ENCODE measurements around the gene ZNF566. TPM values are rescaled to one million over a fixed set of nuclear protein-coding genes. Genes with fewer than 3 reads are reported as not detected.

The ZNF566 gene
- total RNA-seq, 2 donors from 2014 or later = 5.0 to 6.7 TPM

DNA sequence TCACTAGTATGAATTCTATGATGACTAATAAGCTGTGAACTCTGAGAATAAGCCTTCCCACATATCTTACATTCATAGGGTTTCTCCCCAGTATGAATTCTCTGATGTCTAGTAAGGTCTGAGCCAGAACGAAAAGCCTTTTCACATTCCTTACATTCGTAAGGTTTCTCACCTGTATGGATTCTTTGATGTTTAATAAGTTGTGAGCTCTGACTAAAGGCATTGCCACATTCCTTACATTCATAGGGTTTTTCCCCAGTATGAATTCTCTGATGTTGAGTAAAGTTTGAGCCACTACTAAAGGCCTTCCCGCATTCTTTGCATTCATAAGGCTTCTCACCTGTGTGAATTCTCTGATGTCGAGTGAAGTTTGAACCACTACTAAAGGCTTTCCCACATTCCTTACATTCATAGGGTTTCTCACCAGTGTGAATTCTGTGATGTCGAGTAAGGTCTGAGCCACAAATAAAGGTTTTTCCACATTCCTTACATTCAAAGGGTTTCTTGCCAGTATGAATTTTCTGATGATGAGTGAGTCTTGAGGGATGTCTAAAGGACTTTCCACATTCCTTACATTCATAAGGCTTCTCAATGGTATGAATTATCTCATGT, 40.2 kb downstream of the ZNF566 start:
- TF ChIP-seq, protein P1, sequence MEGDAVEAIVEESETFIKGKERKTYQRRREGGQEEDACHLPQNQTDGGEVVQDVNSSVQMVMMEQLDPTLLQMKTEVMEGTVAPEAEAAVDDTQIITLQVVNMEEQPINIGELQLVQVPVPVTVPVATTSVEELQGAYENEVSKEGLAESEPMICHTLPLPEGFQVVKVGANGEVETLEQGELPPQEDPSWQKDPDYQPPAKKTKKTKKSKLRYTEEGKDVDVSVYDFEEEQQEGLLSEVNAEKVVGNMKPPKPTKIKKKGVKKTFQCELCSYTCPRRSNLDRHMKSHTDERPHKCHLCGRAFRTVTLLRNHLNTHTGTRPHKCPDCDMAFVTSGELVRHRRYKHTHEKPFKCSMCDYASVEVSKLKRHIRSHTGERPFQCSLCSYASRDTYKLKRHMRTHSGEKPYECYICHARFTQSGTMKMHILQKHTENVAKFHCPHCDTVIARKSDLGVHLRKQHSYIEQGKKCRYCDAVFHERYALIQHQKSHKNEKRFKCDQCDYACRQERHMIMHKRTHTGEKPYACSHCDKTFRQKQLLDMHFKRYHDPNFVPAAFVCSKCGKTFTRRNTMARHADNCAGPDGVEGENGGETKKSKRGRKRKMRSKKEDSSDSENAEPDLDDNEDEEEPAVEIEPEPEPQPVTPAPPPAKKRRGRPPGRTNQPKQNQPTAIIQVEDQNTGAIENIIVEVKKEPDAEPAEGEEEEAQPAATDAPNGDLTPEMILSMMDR (IDR thresholded peaks at IDR 0.05) = no peak
- Histone ChIP-seq H3K36me3 (peaks cover 4% of the 10 kb centered on the region), H3K27me3 (no peaks in the 10 kb centered on the region), H3K4me3 (no peak overlapping the region), H3K27ac (no peak overlapping the region), H3K9me3 (peaks cover 7% of the 10 kb centered on the region), H3K4me1 (no peaks in the 10 kb centered on the region), H3K9ac (ENCODE audit: low read depth in 2 of 2, low read length in 2 of 2) (no peak overlapping the region)
- intact Hi-C loops (cut with DNase I) = no loop called here
- DNase-seq = no peak

DNA sequence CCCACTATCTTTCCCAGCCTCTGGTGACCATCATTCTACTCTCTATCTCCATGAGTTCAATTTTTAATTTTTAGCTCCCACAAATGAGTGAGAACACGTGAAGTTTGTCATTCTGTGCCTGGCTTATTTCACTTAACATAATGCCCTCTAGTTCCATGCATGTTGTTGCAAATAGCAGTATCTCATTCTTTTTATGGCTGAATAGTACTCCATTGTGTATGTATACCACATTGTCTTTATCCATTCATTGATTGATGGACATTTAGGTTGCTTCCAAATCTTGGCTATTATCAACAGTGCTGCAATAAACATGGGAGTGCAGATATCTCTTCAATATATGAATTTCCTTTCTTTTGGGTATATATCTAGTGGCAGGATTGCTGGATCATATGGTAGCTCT, 48.0 kb downstream of the ZNF566 start:
- Histone ChIP-seq H3K9me3 (no peaks in the 10 kb centered on the region), H3K36me3 (no peaks in the 10 kb centered on the region), H3K27me3 (no peaks in the 10 kb centered on the region), H3K4me3 (no peak overlapping the region), H3K9ac (ENCODE audit: low read depth in 2 of 2, low read length in 2 of 2) (no peak overlapping the region), H3K27ac (no peak overlapping the region), H3K4me1 (no peaks in the 10 kb centered on the region)
- TF ChIP-seq, protein P1 (IDR thresholded peaks at IDR 0.05) = no peak
- no peak for DNase-seq
- intact Hi-C loops (cut with DNase I) = no loop called here

DNA sequence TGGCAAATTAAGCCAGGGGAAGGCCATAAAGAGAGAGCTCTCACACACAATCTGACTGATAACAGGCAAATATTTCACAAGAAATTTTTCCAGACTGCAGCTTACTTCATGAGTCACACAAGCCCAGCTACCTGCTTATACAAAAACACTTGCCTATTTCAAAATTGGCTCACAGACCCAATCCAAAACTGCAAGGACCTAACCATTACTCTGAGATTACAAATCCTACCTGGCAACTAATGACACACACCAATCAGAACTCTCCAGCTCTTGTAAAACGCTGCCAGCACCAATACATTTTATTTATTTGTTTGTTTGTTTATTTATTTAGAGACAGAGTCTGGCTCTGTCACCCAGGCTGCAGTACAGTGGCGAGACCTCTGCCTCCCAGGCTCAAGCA, 52.8 kb downstream of the ZNF566 start:
- no peak overlapping the region for H3K9ac ChIP-seq (ENCODE audit: low read depth in 2 of 2, low read length in 2 of 2)
- H3K27ac ChIP-seq = no peak overlapping the region
- H3K9me3 ChIP-seq = no peaks in the 10 kb centered on the region
- DNase-seq = no peak
- intact Hi-C loops (cut with DNase I) = no loop called here
- no peak overlapping the region for H3K4me3 ChIP-seq
- no peaks in the 10 kb centered on the region for H3K36me3 ChIP-seq
- TF ChIP-seq, protein P1 (IDR thresholded peaks at IDR 0.05) = no peak
- no peaks in the 10 kb centered on the region for H3K27me3 ChIP-seq
- H3K4me1 ChIP-seq = no peaks in the 10 kb centered on the region

DNA sequence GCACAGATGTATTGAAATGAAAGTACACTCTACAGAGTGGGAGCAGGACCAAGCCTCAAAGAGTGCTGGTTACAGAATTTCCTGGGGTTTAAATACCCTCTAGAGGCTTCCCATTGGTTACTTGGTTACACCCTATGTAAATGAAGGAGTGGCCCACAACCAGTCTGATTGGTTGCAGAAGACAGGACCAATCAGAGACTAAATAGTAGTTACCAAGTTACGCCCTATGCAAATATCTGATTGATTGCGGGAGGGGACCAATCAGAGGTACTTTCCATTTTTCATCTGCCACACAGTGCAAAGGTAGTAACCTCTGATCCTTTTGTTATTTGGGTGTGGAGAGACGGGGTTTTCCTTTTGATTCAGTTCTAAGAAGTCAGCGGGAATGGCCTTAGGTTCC, 65.4 kb downstream of the ZNF566 start:
- no peak for DNase-seq
- no peaks in the 10 kb centered on the region for H3K4me1 ChIP-seq
- TF ChIP-seq, protein P1 (IDR thresholded peaks at IDR 0.05) = no peak
- H3K9me3 ChIP-seq = no peaks in the 10 kb centered on the region
- no peaks in the 10 kb centered on the region for H3K27me3 ChIP-seq
- no peaks in the 10 kb centered on the region for H3K36me3 ChIP-seq
- intact Hi-C loops (cut with DNase I) = no loop called here
- H3K27ac ChIP-seq = no peak overlapping the region
- no peak overlapping the region for H3K4me3 ChIP-seq
- H3K9ac ChIP-seq (ENCODE audit: low read depth in 2 of 2, low read length in 2 of 2) = no peak overlapping the region

DNA sequence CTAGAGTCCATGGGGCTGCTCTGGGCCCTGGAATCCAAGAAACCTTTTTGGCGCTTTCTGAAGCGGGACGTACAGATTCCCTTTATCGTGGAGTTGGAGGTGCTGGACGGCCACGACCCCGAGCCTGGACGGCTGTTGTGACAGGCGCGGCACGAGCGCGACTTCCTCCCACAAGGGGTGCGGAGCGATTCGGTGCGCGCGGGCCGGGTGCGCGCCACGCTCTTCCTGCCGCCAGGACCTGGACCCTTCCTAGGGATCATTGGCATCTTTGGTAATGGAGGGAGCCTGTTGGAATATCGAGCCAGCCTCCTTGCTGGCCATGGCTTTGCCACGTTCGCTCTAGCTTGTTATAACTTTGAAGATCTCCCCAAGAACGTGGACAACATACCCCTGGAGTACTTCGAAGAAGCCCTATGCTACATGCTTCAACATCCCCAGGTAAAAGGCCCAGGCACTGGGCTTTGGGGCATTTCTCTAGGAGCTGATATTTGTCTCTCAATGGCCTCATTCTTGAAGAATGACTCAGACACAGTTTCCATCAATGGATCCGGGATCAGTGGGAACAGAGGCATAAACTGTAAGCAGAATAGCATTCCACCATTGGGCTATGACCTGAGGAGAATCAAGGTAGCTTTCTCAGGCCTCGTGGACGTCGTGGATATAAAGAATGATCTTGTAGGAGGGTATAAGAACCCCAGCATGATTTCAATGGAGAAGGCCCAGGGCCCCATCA, 67.4 kb downstream of the ZNF566 start:
- peak overlapping the region; percentile 27 for H3K4me3 ChIP-seq
- no peaks in the 10 kb centered on the region for H3K4me1 ChIP-seq
- H3K27me3 ChIP-seq = no peaks in the 10 kb centered on the region
- H3K36me3 ChIP-seq = no peaks in the 10 kb centered on the region
- H3K27ac ChIP-seq = no peak overlapping the region
- TF ChIP-seq, protein P1 (IDR thresholded peaks at IDR 0.05) = no peak
- H3K9me3 ChIP-seq = no peaks in the 10 kb centered on the region
- H3K9ac ChIP-seq (ENCODE audit: low read depth in 2 of 2, low read length in 2 of 2) = no peak overlapping the region
- no peak for DNase-seq
- intact Hi-C loops (cut with DNase I) = no loop called here

Measured in colonic mucosa (tissue), 4 donors.